Esophagus squamous epithelium (tissue), 5 donors: ENCODE results near the gene TAOK1. TPM values are rescaled to one million over a fixed set of nuclear protein-coding genes. Genes with fewer than 3 reads are reported as not detected.

Source experiments
- DNase-seq: peaks from one replicate; lab custom pipeline; 2025; lab: John Stamatoyannopoulos, UW
- H3K27ac ChIP-seq, 4 donors: fragments of 200-600 bp; sonication (generic); one replicate each; pipeline ENCODE4 v1.5.1; 2016 to 2019; ENCODE audit warnings: mild to moderate bottlenecking in 1 of 4
- H3K27me3 ChIP-seq, 4 donors: fragments of 200-600 bp; sonication (generic); 1 replicate in 3 of 4; 2 replicates in 1 of 4; pipeline versions ENCODE4 v1.5.1 to v1.6.0; 2017 to 2021; ENCODE audit warnings: antibody characterized with exemption in 1 of 4
- H3K36me3 ChIP-seq, 3 donors: fragments of 200-600 bp; sonication (generic); one replicate each; pipeline ENCODE4 v1.5.1; 2016 to 2019
- H3K4me1 ChIP-seq, 3 donors: fragments of 200-600 bp; sonication (generic); one replicate each; pipeline ENCODE4 v1.5.1; 2017 to 2019
- H3K4me3 ChIP-seq, 4 donors: fragments of 200-600 bp; sonication (generic); 1 replicate in 3 of 4; 2 replicates in 1 of 4; pipeline ENCODE4 v1.5.1; 2016 to 2019; ENCODE audit warnings: mild to moderate bottlenecking in 2 of 4, moderate library complexity in 1 of 4
- H3K9me3 ChIP-seq, 3 donors: fragments of 200-600 bp; sonication (generic); one replicate each; pipeline ENCODE4 v1.5.1; 2016 to 2019
- CTCF ChIP-seq, 6 experiments: fragments of 450-650 bp in 4 of 6; fragments of 200-600 bp in 2 of 6; sonication (generic) in 2 of 6; IDR thresholded peaks; one replicate each; pipeline ENCODE4 v1.5.1; 2016 to 2019; ENCODE audit warnings: antibody characterized with exemption in 6 of 6, mild to moderate bottlenecking in 4 of 6, moderate library complexity in 4 of 6
- POLR2A ChIP-seq, 4 donors: fragments of 450-650 bp; IDR thresholded peaks; one replicate each; pipeline ENCODE4 v1.6.1; 2017; ENCODE audit warnings: antibody characterized with exemption in 4 of 4, mild to moderate bottlenecking in 4 of 4, moderate library complexity in 3 of 4
- WGBS, 2 donors: methylation state at CpG; one replicate each; pipeline ENCODE4 v1.1.5; 2018; 5-methylcytosine and 5-hydroxymethylcytosine counted together
- intact Hi-C: fragments of 100-400 bp; cut with DNase I; formaldehyde crosslinking; loops from one replicate; pipeline ENCODE4 v1.15.0; 2022
- total RNA-seq, 4 donors: library from RNA; depleted of rRNA; stranded (reverse); fragments of >200 nt; gene quantifications; one replicate each; pipeline ENCODE4 v1.1.0, GENCODE V29; 2016
- donor health status: DM: yes; HTN: yes; CAD: no.

The TAOK1 gene
- total RNA-seq, 4 donors from 2014 or later, result 24.9 to 41.4 (median 38.7) TPM

DNA sequence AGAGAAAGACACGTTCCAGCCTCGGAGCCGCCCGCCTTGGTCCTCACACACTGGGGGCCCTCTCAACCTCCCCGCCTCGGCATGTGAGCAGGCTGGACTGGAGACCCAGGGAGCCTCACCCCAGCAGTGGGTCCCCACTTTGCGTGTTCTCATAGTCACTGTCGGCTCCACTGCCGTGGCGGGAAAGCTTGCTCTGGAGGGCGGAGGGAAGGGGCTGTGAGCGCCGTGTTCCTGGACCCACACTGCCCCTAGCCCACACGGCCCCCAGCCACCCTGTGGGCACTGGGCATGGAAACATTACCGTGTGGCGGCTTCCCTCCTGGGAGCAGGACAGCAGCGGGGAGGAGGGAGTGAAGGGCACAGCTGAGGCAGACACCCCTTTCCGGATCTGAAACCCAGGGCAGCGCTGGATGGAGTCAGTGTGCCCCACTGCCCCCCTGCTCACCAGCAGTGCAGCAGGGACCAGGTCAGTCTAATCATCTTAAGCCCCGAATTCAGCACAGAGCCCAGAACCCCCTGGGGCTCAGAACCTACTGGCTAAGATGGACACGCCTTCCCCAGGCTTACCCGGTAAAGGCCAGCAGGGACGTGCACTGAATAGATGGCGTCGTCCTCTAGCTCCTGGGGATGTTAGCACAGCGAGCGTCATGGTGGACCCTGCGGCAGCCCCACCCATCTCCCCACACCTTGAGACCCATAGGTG is 185.5 kb downstream of the TAOK1 start:
- Histone ChIP-seq H3K9me3 (no peaks in the 10 kb centered on the region), H3K27ac (no peak overlapping the region), H3K27me3 (no peaks in the 10 kb centered on the region), H3K4me1 (peaks cover 23 to 67% (median 24%) of the 10 kb centered on the region in 3 donors), H3K36me3 (peaks cover 21 to 78% (median 44%) of the 10 kb centered on the region in 3 donors), H3K4me3 (no peak overlapping the region)
- 56 to 67% methylated on average over 3 to 13 of the region's 28 CpGs for WGBS, 2 donors
- DNase-seq, result no peak
- intact Hi-C loops, result no loop called here
- TF ChIP-seq POLR2A (IDR thresholded peaks at IDR 0.05) (no peak), CTCF (IDR thresholded peaks at IDR 0.05) (no peak)

GRCh38 chr17:29576214-29577000 is 186.2 kb downstream of the TAOK1 start:
- Histone ChIP-seq H3K27me3 (no peaks in the 10 kb centered on the region), H3K36me3 (peaks cover 21 to 85% (median 51%) of the 10 kb centered on the region in 3 donors), H3K4me1 (peaks cover 30 to 67% (median 31%) of the 10 kb centered on the region in 3 donors), H3K4me3 (no peak overlapping the region), H3K9me3 (no peaks in the 10 kb centered on the region), H3K27ac (no peak overlapping the region)
- 76 to 85% methylated on average over 3 to 5 of the region's 37 CpGs for WGBS, 2 donors
- no peak for TF ChIP-seq POLR2A (IDR thresholded peaks at IDR 0.05)
- no peak for TF ChIP-seq CTCF (IDR thresholded peaks at IDR 0.05)
- DNase-seq, result no peak
- intact Hi-C loops, result no loop called here

DNA sequence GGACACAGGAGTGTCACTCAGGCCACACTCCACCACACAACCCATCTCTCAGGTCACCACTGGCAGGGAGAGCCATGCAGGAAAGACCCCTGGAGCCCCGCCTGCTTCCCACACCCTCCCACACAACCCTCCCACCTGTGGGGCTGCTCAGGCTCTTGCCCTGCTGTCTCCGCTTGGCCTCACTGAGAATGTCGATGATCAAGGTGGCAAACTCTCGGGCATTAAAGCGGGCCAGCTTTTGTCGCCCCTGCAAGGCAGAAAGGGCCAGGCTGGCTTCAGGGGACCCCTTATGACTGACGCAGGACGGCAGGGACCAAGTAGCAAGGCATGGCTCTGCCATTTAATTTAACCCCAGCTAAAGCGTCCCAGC is 186.8 kb downstream of the TAOK1 start:
- TF ChIP-seq POLR2A (IDR thresholded peaks at IDR 0.05) (no peak), CTCF (IDR thresholded peaks at IDR 0.05) (no peak)
- Histone ChIP-seq H3K4me1 (peaks cover 33 to 67% (median 34%) of the 10 kb centered on the region in 3 donors), H3K27me3 (no peaks in the 10 kb centered on the region), H3K4me3 (no peak overlapping the region), H3K9me3 (no peaks in the 10 kb centered on the region), H3K36me3 (peaks cover 21 to 91% (median 51%) of the 10 kb centered on the region in 3 donors), H3K27ac (peak overlapping the region in 1 of 4 donors; percentile 55)
- intact Hi-C loops, result no loop called here
- 90 to 100% methylated on average over 1 to 4 of the region's 9 CpGs for WGBS, 2 donors
- no peak for DNase-seq

- peaks cover 31 to 67% (median 34%) of the 10 kb centered on the region in 3 donors for H3K4me1 ChIP-seq
- H3K36me3 ChIP-seq, result peaks cover 21 to 97% (median 51%) of the 10 kb centered on the region in 3 donors
- peak overlapping the region in 2 of 4 donors; percentile 55 to 65 for H3K27ac ChIP-seq
- no peaks in the 10 kb centered on the region for H3K27me3 ChIP-seq
- TF ChIP-seq POLR2A (IDR thresholded peaks at IDR 0.05), result no peak
- no peak for TF ChIP-seq CTCF (IDR thresholded peaks at IDR 0.05)
- H3K9me3 ChIP-seq, result no peaks in the 10 kb centered on the region
- intact Hi-C loops, result no loop called here
- no peak for DNase-seq
- H3K4me3 ChIP-seq, result no peak overlapping the region
- WGBS, 2 donors, result 70 to 100% methylated on average over 1 to 3 of the region's 22 CpGs
Measured at GRCh38 chr17:29577385-29578211, 187.4 kb downstream of the TAOK1 start.
